Measurements from ENCODE around the gene SUCLG1.

SUCLG1 gene

DNA sequence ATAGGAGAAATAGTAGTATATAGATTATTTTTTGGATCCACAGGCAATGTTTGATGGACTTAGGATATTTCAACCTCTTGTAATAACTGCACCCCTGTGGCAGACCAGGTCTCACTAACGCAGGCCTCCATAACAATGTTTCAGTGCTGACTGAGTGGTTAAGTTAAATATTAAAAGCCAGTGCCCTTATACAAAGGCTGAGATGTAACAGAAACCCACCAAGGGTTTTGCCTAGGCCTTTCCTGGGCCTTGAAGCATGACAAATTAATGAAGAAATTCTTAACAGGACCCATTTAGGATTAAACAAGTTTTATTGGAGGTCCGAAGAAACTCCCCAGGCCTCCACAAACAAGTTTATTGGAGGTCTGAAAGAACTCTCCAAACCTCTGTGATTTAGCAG, 1.6 kb upstream of the SUCLG1 start:
- no peak for DNase-seq

DNA sequence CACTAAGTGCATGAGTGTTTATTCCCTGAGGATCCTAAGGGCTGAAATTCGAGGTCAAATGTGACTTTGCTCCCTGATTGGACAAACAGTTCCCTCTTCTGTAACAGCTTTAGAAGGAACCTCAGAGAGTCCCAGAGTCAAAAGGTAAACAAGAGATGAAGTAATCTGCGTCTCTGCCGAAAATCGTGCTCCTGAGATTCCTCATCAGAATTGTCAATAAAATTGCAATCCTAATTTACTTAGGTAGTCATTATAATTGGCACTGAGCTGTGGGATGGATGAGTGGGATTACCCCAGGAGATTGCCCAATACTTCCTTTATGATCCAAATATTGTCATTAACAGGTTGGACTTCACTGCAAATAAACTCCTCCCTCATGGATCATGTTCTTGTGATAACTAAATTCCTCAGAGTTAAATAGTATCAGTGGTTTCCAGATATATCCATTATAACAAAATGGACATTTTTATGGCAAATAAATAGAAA, 907 bp upstream of the SUCLG1 start:
- DNase-seq, result peak in 1 of 2 experiments; percentile 22

DNA sequence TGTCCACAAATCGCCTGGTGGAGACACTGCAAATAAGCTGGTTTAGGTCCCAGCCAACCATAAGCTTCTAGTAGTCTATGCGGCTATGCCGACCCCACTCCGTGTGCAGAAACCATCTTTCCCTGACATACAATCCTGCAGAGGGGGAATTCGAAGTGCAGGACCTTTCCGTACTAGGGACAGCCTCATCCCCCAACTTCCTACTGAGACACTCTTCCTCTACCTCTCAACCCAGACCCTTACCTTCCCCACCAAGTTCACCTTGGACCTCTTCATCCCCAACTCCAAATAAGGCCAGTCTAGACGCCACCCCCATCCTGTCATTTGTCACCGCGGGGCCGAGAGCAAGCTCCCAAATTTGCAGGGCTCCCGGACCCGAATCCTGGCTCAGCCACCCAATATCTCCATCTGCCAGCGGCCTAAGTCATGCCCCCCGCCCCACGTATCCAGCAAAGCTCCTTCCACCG, 496 bp downstream of the SUCLG1 start:
- DNase-seq, result peak in 1 of 2 experiments; percentile 30

DNA sequence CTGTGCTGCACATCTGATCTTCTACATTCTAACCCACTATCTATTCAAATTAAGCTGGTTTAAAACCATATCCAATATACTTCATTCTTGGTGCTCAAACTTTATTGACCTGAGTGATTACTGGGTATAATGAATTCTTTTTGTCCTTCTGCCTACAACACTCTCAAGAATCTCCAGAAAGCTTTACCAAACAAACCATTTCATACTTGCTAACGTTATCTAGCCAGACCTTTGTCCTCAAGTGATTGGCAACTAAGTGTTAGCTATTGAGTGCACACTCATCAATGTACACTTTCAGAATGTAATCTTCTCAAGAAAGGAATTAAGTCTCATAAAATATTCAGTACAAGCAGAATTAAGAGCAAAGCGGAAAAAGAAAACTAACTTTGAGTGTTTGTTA, 1.4 kb downstream of the SUCLG1 start:
- DNase-seq, result no peak

DNA sequence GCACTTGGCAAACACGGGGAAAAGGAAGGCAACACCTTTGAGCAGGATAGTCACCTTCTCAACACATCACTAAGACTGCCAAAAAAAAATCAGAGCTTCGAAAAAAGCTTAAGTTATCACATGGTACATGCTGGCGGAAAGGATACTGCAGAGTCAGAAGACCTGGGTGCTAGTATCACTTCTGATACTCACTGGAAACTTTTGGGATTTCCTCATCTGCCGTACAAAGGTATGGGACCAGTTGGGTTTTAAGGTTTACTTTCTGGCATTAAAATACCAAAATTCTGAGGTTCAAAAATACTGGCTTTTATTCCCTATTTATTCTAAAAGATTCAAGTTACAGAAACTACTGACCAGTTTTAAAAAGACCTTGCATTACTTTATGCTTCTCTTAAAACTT, 2.9 kb downstream of the SUCLG1 start:
- DNase-seq, result no peak

DNA sequence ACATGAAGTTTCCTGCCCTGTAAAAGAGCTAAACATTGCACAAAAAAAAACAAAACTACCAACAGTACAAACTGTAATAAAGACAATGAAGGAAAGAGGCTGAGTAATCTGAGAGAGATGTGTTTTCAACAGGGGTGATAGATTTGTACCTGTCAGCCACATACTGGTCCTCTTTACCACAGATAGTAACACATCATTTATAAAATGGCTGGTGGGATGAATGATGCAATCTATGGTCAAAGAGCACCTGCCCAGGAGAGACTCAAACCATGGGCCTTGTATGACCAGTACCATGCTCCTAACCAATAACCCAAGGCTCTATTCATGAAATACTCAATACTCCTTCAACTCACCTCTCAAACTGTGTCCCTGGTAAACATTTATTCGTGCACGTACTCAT, 4.5 kb downstream of the SUCLG1 start:
- DNase-seq, result no peak

DNA sequence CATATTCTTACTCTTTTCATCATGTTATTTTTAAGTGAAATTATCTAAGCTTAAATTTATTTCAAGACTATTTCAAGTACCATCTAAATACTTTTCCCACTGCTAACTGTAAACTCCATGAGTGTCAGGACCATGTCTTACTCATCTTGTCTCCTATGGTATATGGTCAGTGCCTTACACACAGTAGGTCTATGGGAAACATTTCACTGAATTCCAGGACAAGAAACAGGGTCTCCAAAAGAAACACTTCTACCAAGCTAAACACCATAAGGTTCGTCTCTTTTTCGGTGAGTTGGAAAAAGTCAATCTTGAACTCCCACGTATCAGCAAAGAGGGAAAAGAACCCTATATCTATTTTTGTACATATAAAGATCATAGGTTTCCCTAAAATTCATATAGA, 6.5 kb downstream of the SUCLG1 start:
- DNase-seq, result no peak

DNA sequence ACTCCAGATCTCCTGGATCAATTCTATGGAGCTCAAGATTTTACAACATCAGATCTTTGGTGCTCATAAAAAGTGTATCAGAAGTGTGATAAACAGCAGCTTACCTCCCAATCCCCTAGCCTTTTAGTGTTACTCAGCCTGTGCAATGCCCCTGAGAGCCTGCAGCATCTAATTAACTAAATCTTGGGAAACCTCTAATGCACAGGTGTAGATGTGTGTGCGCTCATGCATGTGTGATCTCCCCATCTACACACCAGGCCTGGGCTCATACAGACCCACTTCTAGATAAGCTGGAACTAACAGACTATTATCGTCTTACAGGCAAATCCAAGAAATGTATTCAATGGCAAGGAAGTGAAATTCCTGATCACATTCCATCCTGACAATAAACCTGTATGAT, 7.5 kb downstream of the SUCLG1 start:
- no peak for DNase-seq

DNA sequence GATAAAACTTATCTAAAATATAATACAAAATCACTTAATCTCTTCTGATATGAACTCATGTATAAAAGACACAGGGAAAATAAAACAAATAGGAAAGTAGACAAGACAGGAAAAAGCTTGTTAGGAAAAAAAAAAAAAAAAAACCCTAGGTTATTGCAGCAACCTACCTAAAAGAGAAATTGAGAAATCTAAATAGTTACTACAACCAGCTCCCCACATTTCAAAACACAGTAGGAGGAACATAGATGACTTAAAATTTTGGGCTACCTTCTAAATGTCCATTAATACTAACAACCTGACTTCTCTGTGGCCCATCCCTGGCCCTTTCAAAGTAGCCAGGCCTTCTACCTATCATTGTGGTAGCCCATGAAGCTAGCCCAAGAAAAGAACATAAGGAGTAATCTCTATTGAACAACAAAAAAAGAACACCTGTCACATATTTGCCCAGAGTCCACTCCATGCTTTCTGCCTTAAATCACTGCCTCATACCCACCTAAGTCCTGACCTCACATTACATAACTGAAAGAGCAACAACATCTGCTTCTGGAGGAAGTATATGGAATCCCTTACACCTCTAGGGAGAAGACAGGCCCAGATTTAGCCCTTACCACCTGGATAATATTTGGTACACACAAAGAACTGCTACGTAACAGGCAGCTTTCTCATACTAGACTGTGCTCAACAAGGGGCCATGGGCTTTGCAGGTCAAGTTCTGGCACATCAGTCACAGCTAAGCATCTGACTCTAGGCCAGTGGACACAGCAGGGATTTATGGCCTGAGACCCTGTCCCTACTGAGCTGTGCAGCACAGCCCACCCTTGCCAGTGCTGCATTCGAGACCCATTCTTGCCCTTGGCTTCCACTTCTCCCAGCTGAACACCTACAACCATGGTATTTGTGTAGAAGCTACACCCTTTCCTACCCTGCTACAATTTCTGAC, 8.5 kb downstream of the SUCLG1 start:
- no peak for DNase-seq

DNA sequence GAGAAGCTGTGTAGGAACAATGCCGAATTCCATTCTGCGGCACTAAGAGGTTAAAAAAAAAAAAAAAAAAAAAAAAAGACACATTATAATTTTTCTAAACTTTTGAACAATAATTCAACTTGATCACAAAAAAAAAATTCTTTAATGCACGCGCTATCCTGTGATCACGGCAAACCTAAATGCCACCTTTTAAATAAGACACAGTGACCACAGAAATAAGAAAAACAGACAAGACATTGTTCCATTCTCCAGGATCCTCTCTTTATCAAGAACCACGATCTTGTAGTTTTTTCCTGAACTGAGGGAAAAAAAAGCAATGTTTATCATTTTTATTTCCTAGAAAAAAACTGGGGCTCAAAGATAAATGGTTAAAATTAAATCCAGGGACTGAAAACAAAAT, 9.4 kb downstream of the SUCLG1 start:
- no peak for DNase-seq

DNA sequence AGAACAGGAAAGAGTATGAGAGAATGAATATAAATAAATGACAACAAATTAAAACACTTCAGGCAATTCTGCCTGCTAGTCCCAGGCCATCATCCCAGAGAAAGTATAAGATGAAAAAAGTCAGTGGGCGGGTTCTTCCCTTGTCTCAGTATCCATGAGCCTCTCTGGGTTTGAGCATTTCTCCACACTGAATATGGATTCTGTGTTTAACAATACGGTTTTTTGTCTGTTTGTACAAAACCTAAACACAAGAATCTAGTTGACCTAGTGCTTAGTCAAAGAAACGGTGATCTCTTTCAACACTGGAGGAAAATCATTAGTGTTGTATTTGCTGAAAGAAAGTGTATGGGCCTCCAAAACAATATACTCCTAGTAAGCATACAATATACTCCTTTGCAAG, 10.0 kb downstream of the SUCLG1 start:
- DNase-seq, result no peak

DNA sequence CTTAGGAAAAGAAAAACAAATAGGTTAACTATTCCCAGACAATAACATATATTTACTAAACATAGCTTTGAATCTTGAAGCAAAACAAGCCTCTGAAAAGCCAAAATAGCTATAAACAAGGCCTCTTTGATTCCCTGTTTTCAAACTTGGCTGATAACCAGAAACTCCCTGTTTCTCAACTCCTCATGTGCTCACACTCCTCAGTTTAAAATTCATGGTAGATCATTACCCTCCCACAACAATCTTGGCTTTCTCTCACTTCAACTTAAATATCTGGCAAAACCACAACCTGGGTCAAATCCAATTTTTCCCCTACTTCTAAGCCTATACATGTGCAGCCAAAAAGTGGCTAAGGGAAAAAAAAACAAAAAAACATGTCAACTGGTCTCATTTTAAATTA, 15.6 kb downstream of the SUCLG1 start:
- no peak for DNase-seq

DNA sequence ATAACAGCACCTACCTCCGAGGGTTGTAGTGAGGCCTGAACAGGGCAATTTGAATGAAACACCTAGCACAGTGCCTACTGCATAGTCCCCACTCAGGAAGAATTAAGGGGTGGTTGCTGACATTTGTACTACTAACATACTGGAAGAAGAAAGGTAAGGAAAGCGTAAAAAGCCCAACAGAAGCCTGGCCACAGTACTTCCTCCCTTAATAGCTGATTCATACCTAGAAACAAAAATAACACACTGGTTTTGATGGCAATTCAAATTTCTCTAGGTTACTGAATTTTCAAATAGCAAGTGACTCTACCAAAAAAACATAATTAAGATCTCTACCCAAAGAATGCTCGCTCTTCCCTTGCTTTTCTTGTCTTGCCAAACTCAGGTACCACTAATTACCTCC, 16.2 kb downstream of the SUCLG1 start:
- no peak for DNase-seq

DNA sequence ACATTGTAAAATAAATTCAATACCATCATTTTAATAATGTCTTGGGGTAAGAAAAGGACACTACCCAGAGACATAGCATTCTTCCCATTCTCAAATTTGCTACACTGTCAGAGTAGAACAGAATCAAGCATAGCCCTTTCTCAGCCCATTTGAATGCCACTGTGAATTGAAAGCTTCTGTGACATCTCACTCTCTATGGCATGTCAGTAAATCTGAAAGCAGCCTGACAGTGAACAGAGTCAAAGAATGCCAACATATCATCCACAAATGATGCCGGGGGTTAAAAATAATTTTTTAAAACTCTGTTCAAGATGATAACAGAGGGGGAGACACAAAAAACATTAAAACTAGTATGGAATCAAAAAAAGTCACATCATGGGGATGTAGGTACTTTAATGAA, 17.6 kb downstream of the SUCLG1 start:
- no peak for DNase-seq

DNA sequence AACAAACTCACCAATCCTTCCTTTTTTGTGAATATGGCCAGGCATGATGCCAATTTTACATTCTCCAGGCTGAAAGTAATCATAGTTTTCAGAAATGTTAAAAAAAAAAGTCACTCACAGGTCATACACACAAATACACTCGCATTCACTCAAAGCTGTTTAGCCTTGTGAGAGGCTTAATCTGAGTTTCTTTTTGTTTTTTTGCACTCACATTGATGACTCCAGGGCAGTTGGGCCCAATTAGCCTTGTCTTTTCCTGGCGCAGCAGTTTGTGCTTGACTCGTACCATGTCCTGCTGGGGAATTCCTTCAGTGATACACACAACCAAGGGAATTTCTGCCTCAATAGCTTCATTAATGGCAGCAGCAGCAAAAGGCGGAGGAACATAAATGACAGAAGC, 18.0 kb downstream of the SUCLG1 start:
- no peak for DNase-seq

DNA sequence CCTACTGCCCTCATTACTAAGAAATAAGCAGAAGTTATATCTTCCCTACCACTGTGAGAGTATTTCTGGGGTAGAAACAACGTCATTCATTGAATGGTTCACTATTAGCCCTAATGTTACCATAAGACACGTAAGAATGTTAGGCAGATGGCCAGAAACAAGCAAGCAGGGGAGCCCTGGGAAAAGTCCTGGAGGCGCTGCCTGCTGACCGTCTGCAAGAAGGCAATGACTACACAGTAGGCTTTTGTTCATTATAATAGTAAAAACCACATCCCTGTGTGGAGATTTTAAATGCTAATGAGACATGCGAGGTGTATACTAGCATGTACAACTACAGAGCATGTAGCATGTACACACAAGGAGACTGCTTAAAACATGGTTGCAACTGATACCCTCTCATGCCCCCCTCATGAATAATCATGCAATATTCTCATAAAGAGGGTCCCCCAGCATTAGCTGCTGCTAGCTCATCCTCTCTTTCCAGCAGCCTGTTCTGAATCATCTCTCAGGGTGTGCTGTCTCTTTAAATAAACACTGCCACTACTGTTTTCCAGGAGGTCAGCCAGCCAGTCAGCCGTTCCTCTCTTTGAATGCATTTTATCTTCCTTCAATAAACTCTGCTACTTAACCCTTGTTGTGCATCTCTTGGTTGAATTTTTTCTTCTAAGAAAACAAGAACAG, 23.6 kb downstream of the SUCLG1 start:
- DNase-seq, result no peak

DNA sequence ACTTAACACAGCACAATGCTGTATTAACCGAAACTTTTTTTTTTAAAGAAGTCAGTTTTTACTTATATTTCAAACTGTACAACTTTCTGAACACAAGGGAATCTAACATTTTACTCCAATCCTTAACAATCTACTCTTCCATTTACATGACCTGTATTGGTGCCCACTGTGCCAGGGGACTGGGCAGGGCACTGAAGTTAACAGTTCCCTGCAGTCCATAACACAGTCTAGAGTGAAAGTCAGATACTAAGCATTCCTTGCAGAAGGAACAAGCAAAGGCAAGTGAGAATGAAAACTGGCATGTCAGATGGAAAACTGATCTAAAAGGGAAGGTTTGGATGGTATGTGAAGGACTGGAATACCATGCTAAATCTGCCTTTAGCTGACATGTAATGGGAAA, 29.8 kb downstream of the SUCLG1 start:
- no peak for DNase-seq

DNA sequence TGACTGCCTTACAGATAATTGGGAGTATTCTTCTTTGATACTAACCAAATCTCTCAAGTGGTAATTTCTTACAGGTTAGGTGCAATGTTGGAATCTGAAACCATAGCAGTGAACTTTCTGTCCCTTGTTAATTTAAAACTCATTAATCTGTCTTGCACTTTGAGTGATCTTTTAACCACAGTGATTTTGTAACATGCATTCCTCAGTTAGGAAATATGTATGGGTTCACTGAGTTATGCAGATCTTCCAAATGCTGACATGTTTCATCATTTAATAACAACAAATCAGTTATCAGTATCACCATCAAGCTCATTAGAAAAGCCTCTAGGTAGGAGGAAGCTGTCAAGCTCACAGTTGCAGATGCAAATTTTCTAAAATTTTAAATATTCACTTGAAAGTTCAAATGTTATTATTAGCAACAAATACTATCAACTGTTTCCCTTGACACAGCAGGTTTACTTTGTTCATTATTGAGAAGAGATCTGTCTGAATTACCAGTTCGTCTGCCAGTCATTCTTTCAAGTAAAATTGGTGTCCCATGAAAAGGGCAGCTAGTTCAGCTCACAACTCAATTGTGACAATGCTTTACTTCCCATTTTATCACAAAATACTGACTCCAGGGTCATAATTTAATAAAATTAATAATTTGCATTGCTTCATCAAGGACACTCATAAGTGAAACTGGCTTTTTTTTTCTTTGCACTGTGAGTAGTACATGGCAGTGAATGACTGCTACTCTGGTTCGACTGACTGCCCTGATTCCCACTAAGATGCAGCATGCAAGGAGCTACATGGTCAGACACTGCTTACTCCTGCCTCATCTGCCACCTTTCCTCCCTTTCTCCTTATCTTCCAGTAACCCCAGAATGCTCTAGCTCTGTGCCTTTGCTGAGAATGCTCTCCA, 31.6 kb downstream of the SUCLG1 start:
- no peak for DNase-seq

DNA sequence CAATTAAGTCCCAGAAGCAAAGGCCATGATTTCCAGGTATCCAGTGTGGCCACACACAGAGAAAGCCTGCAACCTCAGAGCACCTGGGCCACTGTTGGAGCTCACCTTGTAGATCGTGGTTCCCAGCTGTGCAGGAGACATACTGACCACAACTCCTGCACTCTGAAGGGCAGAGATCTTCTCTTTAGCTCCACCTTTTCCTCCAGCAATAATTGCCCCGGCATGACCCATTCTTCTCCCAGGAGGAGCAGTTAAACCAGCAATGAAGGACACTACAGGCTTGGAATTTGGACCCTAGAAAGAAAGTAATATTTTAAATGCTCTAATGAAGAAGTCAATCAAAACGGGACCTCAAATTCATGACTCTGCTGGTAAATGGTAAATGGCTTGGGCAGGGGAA, 33.8 kb downstream of the SUCLG1 start:
- DNase-seq, result no peak

DNA sequence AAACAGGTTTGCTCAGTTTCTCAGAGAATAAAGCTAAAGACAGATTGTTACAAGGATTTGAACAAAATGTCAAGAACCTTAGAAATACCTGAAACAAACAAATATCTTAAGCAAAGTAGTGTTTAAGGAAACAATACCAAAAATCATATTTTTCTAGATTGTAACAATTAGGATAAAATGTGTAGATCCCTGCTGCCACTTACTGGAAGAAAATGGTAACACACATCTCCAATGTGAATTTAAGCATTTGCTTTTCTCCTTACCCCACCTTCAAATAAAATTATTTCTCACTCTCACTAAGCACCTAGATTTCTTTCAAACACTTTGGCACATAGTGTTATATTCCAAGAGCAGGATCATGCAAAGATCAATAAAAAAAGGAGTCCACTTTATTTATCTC, 34.9 kb downstream of the SUCLG1 start:
- DNase-seq, result peak; percentile 22 to 55

DNA sequence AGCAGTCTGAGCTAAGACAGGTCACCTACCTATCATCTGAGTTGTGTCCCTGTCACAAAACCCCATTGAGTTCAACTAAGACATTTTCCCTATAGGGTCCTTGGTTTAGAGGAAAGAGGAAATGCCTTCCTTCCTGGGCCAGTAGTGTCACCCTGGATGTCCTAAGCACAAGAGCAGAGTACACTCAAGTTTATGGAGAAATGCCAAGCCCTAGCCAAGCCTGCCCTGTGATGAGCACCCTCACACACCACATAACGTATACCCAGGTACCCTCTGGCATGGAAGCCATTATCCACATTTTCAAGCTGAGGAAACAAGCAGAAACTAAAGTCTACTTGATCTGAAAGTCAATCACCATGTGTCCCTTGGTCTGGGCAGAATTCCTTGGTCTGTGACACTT, 37.3 kb downstream of the SUCLG1 start:
- no peak for DNase-seq

DNA sequence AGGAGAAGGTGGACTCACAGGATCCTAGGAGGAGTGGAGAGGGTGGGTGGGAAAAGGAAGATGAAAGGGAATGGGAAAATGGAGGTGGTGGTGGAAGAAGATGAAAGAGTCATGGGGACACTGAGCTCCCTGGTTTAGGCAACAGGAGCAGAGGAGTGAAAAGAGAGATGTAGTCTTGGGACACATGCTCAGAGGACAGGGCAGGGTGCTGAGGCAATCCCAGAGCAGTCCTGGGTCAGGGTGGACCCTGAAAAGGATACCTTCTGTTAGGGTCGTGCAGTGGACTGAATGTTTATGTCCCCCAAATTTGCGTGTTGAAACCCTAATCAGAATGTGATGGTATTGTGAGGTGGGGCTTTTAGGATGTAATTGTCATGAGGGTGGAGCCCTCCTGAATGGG, 37.9 kb downstream of the SUCLG1 start:
- no peak for DNase-seq

Measured in Kasumi-1 (cell line).